Stimulated activated CD4-positive, alpha-beta T cell treated with anti-CD3 and anti-CD28 coated beads, Interleukin-12 subunit alpha, Interleukin-12 subunit beta, amount 100 ng/mL, for 48 hours (primary cell): ENCODE results near the gene CFHR1.
"Not testable (repeated sequence)": the region's sequence is repeated elsewhere in the genome, so short reads cannot be mapped to it uniquely, and the experiment has no call there.

Source experiments
- DNase-seq, 3 donors: peaks; one replicate each; pipeline ENCODE4 v3.0.0-alpha.2; 2020; ENCODE audit warnings: low read depth in 2 of 3, low spot score in 1 of 3

The CFHR1 gene

GRCh38 chr1:196819531-196819930 lies at the start of gene CFHR1:
TSS of gene CFHR1 (plus strand) at chr1:196819731. CDS start at chr1:196819845, 114 bp downstream.
- DNase-seq = not testable (repeated sequence)

DNA sequence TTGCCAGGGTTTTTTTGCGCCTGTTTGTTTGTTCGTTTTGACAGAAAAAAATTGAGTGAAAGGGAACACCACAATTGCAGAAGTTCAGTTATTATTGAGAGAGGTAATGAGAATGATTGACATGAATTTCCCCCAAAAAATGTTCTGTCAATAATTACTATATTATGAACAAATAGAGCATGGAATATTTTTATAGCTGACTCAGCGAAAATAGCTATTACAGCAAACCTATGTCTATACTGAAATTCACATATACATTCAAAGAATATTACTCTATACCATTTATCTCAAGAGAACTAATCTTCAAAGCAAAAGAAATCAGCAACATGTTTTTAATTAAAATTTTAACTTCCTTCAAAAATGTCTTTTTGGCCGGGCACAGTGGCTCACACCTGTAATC lies 49.7 kb upstream of the CFHR1 start:
- DNase-seq = not testable (repeated sequence)

GRCh38 chr1:196773713-196774112 lies 45.8 kb upstream of the CFHR1 start:
- no peak for DNase-seq

DNA sequence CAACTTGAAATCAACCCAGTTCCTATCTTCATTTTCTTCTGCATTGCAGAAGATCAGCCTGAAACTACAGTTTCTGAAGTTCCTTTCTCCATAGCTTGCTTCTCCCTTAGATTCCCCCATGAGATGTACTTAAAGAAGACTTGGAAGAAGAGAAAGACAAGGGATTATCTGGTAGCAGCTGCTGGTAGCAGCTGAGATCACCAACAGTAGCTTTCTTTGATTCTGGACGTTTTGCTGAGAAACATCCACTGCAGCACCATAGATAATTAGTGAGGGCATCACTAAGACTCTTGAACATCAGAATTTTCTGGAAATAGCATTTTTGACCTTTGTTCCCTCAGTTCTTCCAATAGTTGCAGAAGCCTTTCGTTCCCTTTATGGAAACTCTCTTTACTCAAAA lies 45.4 kb upstream of the CFHR1 start:
- DNase-seq = no peak

DNA sequence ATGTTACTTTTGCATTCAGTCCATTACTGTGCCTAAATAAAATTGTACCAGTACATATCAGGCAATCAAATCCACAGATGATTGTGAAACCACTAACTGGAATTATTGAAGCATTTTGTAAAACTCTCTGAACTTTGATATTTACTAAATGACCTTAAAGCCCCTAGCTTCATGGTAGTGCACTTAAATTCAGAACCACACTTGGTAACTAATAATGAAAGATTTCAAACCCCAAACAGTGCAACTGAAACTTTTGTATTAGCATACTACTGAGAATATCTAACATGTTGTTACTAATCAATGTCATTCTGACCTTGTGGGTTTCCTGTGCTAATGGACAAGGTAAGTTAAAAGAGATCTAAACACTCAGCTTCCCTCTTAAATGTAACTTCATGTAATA lies 44.9 kb upstream of the CFHR1 start, which contains the start of gene CFHR3:
Gene CFHR3, plus strand, starts transcription at position 238 of the 400 bp plus-strand sequence. Its CDS starts 47 bp downstream, at position 285.
- no peak for DNase-seq

GRCh38 chr1:196777603-196778002 lies 41.9 kb upstream of the CFHR1 start:
- no peak for DNase-seq

DNA sequence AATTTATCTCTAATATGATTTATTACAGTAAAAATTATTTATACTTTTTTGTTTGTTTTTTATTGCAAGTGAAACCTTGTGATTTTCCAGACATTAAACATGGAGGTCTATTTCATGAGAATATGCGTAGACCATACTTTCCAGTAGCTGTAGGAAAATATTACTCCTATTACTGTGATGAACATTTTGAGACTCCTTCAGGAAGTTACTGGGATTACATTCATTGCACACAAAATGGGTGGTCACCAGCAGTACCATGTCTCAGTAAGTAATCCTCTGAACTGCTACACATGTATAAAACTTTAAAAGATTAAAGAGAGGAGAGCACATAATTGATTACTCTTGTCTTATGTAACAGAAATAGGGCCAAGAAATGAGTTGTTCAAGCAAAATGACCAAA lies 40.4 kb upstream of the CFHR1 start:
- no peak for DNase-seq

DNA sequence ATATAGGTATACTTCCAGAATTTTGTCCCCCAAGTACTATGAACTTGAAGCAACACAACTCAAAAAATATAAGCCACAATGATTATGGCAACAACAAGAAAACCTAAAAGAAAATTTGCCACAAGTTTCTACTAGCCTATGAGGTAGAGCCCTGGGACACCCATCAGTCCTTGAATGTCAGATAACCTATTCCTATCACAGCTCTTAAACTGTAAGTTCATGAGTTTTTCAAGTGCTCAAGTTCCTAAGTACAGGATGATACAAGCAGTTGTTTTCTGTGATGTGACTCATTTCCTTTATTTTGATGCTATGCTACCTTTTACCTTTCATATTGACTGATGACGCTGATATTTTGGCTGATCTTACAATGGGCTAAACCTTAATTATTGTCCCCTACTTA lies 28.3 kb upstream of the CFHR1 start:
- DNase-seq = not testable (repeated sequence)

- not testable (repeated sequence) for DNase-seq
Measured at GRCh38 chr1:196794103-196794502, 25.4 kb upstream of the CFHR1 start.

GRCh38 chr1:196797891-196798290 lies 21.6 kb upstream of the CFHR1 start:
- DNase-seq = no peak

DNA sequence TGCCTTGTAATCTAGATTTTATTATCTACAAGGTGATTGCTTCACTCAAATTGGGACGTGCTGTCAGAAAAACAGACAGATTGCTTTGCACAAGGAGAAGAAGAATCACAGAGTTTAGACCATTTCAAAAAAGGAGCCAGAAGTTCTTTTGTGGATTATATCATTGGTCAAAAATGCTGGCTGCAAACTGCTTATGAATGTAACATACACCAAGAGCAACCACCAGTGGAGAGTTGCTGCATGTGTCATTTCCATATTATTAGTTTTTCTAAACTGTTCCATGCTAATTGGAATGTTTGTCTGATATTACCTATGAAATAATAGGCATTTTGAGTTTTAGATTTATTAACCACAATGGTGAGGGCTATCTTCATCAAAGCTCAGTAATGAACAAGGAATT lies 17.6 kb upstream of the CFHR1 start:
- not testable (repeated sequence) for DNase-seq

DNA sequence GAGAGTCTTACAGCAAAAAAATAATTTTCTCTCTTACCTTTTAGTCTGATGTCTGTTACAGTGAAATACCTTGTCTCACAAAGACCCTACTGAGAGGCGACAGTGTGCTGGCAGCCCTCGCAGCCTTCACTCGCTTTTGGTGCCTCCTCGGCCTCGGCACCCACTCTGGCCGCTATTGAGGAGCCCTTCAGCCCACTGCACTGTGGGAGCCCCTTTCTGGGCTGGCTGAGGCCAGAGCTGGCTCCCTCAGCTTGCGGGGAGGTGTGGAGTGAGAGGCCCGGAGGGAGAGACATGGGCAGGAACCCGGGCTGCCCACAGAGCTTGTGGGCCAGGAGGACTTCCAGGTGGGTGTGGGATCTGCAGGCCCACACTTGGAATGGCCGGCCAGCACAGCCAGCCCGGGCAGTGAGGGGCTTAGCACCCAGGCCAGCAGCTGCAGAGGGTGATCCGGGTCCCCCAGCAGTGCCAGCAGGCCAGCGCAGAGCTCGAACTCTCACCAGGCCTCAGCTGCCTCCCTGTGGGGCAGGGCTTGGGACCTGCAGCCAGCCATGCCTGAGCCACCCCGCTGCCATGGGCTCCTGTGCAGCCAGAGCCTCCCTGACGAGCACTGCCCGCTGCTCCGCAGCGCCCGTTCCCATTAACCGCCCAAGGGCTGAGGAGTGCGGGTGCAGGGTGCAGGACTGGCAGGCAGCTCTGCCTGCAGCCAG lies 10.8 kb upstream of the CFHR1 start:
- DNase-seq = no peak

GRCh38 chr1:196817442-196817841 lies 2.1 kb upstream of the CFHR1 start:
- not testable (repeated sequence) for DNase-seq

- DNase-seq = not testable (repeated sequence)
Measured at GRCh38 chr1:196827860-196828259, 8.3 kb downstream of the CFHR1 start.

GRCh38 chr1:196849613-196850492 lies 30.3 kb downstream of the CFHR1 start:
- not testable (repeated sequence) for DNase-seq

DNA sequence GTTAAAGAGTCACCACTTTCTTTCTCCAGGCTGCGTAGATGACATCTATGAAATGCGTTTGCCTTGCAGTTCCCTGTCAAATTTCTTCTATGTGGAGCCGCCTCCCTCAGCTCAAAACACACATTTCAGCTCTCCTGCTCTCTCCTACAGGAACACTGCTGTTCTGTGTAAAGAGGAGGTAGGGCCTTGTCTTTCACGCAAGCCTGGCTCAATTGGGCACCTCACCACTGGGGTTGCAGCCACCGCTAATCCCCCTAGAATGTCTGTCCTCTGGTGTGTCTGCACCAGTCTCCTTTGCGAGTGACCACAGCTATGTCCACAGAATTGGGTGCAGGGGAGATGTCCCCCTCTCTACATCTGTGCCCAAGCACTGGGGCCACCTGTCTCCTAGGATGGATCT lies 36.5 kb downstream of the CFHR1 start:
- no peak for DNase-seq

DNA sequence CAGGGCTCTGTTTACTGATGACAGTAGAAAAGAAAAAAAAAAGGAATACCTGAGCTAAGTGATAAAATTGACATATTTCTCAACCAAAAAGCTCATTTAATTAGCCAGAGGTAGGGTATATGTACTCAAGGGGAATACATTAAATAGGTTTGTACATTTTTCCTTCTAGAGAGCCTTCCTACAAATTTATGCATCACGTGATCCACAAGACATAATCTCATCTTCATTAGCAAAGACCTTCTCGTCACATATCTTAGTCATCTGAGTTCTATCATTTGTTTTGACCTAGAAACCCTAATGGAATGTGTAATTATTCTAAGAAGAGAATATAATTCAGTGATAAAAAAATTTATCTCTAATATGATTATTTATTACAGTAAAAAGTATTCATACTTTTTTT lies 37.7 kb downstream of the CFHR1 start:
- no peak for DNase-seq

GRCh38 chr1:196858811-196859210 lies 39.3 kb downstream of the CFHR1 start:
- DNase-seq = no peak

- DNase-seq = no peak
Measured at GRCh38 chr1:196860323-196860884, 40.9 kb downstream of the CFHR1 start.

DNA sequence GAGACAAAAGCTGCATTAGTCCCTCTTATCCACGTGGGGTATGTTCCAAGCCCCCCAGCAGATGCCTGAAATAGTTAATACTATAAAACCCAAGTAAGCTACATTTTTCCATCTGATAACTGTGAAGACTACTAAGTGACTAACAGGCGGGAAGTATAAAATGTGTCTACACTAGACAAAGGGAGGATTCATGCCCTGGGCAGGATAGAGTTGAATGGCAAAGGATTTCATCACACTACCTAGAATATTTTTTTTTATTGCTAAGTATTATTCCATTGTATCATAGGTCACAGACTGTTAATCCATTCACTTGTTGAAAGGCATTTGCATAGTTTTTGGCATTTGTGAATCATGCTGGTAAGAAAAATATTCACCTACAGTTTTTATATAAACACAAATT lies 41.9 kb downstream of the CFHR1 start:
- DNase-seq = no peak

GRCh38 chr1:196866974-196867373 lies 47.4 kb downstream of the CFHR1 start:
- DNase-seq = no peak

- no peak for DNase-seq
Measured at GRCh38 chr1:196873385-196873784, 53.9 kb downstream of the CFHR1 start.
